Measurements from ENCODE around the gene FXYD4. TPM values are rescaled to one million over a fixed set of nuclear protein-coding genes. Genes with fewer than 3 reads are reported as not detected.

FXYD4 gene
- total RNA-seq, 4 donors from 2014 or later = not detected

DNA sequence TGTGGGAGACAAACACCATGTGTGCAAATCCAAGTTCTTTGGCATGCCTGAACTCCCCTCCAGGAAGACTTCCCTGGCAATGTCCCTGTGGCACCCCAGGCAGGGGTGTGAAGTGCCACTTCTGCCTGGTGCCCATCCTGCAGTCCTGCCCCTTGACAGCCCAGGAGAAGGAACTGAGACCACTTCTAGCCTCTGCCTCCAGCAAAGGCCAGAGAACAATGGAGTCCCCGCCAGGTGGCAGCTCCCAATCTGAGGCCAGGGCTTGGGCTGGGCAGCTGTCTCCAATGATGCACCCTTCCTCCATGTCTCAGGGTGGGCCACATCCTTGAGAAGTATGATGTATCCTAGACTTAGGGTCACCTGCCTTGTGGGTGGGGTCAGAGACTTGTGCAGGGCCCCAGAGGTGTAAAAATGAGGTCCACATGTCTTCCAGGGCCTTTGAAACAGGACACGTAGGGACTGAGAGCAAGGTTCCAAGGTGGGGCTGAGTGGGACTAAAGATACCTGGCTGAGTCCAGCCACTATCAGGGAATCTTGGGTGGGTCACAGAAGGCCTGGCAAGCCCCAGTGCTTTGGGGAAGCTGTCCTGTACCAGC is 5.5 kb downstream of the FXYD4 start:
- Histone ChIP-seq H3K36me3 (no peaks in the 10 kb centered on the region), H3K27me3 (no peaks in the 10 kb centered on the region), H3K4me1 (no peaks in the 10 kb centered on the region), H3K4me3 (no peak overlapping the region), H3K27ac (no peak overlapping the region), H3K9me3 (no peaks in the 10 kb centered on the region)
- TF ChIP-seq POLR2A (IDR thresholded peaks at IDR 0.05) = no peak
- TF ChIP-seq, protein P1, sequence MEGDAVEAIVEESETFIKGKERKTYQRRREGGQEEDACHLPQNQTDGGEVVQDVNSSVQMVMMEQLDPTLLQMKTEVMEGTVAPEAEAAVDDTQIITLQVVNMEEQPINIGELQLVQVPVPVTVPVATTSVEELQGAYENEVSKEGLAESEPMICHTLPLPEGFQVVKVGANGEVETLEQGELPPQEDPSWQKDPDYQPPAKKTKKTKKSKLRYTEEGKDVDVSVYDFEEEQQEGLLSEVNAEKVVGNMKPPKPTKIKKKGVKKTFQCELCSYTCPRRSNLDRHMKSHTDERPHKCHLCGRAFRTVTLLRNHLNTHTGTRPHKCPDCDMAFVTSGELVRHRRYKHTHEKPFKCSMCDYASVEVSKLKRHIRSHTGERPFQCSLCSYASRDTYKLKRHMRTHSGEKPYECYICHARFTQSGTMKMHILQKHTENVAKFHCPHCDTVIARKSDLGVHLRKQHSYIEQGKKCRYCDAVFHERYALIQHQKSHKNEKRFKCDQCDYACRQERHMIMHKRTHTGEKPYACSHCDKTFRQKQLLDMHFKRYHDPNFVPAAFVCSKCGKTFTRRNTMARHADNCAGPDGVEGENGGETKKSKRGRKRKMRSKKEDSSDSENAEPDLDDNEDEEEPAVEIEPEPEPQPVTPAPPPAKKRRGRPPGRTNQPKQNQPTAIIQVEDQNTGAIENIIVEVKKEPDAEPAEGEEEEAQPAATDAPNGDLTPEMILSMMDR (IDR thresholded peaks at IDR 0.05) = no peak
- DNase-seq = no peak

DNA sequence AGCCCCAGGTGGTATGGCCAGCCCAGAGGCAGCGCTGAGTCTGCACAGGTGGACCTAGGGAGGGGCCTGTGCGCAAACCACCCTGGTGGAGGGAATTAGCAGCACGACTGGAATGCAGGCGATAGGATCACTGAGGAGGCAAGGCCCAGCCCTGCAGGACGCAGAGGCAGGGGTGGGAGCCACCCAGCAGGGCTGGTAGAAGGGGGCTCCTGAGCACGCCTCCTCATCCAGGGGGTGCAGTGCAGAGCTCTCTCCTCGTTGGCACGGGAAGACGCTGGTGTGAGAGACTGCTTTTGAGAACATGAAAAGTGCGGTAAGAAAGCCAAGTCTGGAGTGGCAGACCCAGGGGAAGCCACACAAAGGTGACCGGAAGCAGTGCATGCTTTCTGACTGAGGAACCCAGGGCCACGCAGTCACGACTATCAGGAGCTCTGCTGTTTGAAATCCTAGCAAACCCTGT is 6.0 kb downstream of the FXYD4 start:
- no peak for DNase-seq
- TF ChIP-seq, protein P1 (IDR thresholded peaks at IDR 0.05) = no peak
- TF ChIP-seq POLR2A (IDR thresholded peaks at IDR 0.05) = no peak
- Histone ChIP-seq H3K36me3 (no peaks in the 10 kb centered on the region), H3K4me3 (no peak overlapping the region), H3K4me1 (no peaks in the 10 kb centered on the region), H3K9me3 (no peaks in the 10 kb centered on the region), H3K27ac (no peak overlapping the region), H3K27me3 (no peaks in the 10 kb centered on the region)

DNA sequence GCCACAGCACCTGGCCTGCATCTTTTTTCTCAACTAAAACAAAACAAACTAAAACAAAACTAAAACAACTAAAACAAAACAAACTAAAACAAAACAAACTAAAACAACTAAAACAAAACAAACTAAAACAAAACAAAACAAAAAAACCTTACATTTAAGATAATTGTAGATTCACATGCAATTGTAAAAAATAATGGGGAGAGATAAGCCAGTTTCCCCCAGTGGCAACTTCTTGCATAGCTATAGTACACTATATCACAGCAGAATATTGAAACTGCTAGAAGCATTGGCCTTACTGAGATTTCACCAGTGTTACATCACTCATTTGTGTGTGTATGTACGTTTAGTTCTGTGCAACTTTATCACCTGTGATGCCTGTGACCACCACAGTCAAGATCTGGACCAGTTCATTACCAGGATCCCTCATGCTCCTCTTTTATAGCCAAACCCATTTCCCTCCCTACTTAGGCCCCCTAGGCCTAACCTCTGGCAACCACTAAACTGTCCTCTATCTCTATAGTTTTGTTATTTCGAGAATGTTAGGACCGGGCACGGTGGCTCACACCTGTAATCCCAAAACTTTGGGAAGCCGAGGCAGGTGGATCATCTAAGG is 9.3 kb downstream of the FXYD4 start:
- no peak overlapping the region for H3K27ac ChIP-seq
- TF ChIP-seq, protein P1 (IDR thresholded peaks at IDR 0.05) = no peak
- no peak for TF ChIP-seq POLR2A (IDR thresholded peaks at IDR 0.05)
- no peak overlapping the region for H3K4me3 ChIP-seq
- DNase-seq = peak in 1 of 3 donors; percentile 2
- peaks cover 0 to 4% (median 0%) of the 10 kb centered on the region in 3 donors for H3K36me3 ChIP-seq
- H3K27me3 ChIP-seq = no peaks in the 10 kb centered on the region
- no peaks in the 10 kb centered on the region for H3K9me3 ChIP-seq
- H3K4me1 ChIP-seq = no peaks in the 10 kb centered on the region

DNA sequence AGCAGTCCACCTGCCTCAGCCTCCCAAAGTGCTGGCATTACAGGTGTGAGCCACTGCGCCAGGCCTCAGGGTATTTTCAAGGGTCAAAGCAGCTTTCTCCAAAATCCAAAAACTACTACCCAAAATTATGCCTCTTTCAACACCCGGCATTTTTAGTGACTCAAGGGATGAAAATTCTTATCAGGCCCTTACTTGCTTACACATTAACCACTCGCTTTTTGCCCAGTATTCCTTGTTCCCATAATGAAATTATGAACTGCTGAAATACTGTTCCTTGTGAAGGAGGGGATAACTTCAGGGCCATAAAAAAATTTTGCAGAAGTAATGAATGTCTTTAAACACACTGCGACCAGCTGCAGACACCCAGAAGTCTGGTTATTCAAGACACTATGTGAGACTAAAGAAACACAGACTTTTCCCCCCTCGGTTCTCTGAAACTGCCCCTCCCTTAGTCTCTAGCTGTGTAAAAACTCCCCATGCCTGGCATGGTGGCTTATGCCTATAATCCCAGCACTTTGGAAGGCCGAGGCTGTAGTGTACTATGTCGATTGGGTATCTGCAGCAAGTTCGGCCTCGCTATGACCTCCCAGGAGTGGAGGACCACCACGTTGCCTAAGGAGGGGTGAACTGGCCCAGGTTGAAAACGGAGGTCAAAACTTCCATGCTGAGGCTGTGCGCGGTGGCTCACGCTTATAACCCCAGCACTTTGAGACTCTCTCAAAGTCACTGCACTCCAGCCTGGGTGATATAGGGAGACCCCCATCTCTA is 12.0 kb downstream of the FXYD4 start:
- peak in 1 of 3 donors; percentile 34 for DNase-seq
- Histone ChIP-seq H3K4me3 (no peak overlapping the region), H3K9me3 (no peaks in the 10 kb centered on the region), H3K27me3 (no peaks in the 10 kb centered on the region), H3K27ac (no peak overlapping the region), H3K4me1 (no peaks in the 10 kb centered on the region), H3K36me3 (peaks cover 0 to 30% (median 0%) of the 10 kb centered on the region in 3 donors)
- TF ChIP-seq, protein P1 (IDR thresholded peaks at IDR 0.05) = no peak
- no peak for TF ChIP-seq POLR2A (IDR thresholded peaks at IDR 0.05)

DNA sequence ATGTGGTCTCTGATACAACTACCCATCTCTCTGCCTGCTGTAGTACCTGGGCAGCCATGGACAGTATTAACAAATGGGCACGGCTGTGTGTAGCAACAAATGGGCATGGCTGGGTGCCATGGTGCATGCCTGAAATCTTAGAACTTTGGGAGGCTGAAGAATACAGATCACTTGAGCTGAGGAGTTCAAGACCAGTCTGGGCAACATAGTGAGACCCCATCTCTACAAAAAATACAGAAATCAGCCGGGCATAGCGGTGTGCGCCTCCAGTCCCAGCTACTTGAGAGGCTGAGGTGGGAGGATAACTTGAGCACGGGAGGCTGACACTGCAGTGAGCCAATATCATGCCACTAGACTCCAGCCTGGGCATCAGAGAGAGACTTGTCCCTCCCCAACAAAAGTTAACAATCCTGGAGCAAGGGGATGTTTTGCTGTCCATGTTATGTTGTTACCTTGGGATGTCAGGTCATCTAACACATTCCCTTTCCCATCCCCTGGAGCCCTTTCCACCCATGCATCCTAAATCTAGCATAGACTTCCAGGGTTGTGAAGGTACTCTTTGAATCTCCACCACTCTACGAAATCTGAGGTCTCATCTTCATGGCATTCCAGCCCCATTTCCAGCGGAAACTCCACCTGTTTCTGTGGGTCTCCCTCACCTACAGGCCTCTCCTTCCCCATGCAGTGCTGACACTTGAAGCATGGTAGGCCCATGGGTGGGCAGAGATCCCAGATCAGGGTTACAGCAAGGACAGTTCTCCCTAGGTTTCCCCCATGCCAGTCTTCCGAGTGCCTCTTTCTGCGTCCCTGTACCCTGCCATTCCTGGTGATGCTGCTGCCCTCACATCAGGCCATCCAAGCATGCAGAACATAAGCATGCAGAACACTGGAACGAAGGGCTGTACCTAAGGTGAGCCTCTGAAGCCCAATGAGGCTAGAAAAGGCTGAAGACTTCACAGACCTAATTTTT is 13.1 kb downstream of the FXYD4 start:
- no peak for TF ChIP-seq POLR2A (IDR thresholded peaks at IDR 0.05)
- TF ChIP-seq, protein P1 (IDR thresholded peaks at IDR 0.05) = no peak
- Histone ChIP-seq H3K27ac (no peak overlapping the region), H3K9me3 (no peaks in the 10 kb centered on the region), H3K36me3 (peaks cover 0 to 40% (median 0%) of the 10 kb centered on the region in 3 donors), H3K27me3 (no peaks in the 10 kb centered on the region), H3K4me3 (no peak overlapping the region), H3K4me1 (no peaks in the 10 kb centered on the region)
- DNase-seq = peak in 1 of 3 donors; percentile 41
